IMR-90 (cell line): ENCODE results near the gene SPTBN5. TPM values are rescaled to one million over a fixed set of nuclear protein-coding genes. Genes with fewer than 3 reads are reported as not detected.

Source experiments
- ATAC-seq: fragments of 200-7000 bp; cut with Tn5 transposase; 2 replicates; pipeline ENCODE4 v1.9.1; 2020; ENCODE audit warnings: low read depth, mild to moderate bottlenecking, moderate library complexity
- BruUV-seq: library from RNA; stranded (reverse); fragments of 400-500 nt; replicated peaks from 2 replicates; lab custom pipeline; 2021; lab: Mats Ljungman, UMichigan
- CTCF ChIA-PET: fragments of 300-600 bp; formaldehyde crosslinking; extraction: SDS; loops from one replicate; lab custom pipeline; 2021; ENCODE audit warnings: antibody characterized with exemption; lab: Yijun Ruan, JAX
- POLR2A ChIA-PET: fragments of 300-600 bp; sonication (Branson Sonifier 250); formaldehyde crosslinking; loops from one replicate; lab custom pipeline; 2022; ENCODE audit warnings: antibody characterized with exemption; ENCODE audit not compliant: unreplicated experiment; lab: Charles Lee
- DNase-seq: peaks from one replicate; pipeline ENCODE4 v3.0.0; 2013
- H2AFZ ChIP-seq: replicated peaks from 2 replicates; pipeline ENCODE3; 2013; ENCODE audit warnings: low read length, mild to moderate bottlenecking; ENCODE audit not compliant: poor library complexity
- H2AK5ac ChIP-seq: 2 replicates; pipeline ENCODE4 v1.6.1; 2013; ENCODE audit warnings: low read depth, low read length, inconsistent platforms
- H2AK9ac ChIP-seq: replicated peaks from 2 replicates; pipeline ENCODE3; 2013; ENCODE audit warnings: mild to moderate bottlenecking, low read depth, low read length, moderate library complexity; ENCODE audit not compliant: poor library complexity
- H2BK120ac ChIP-seq: 2 replicates; pipeline ENCODE4 v1.6.1; 2013; ENCODE audit warnings: low read depth, low read length, inconsistent platforms
- H2BK15ac ChIP-seq: 3 replicates; pipeline ENCODE4 v1.6.1; 2013; ENCODE audit warnings: low read depth, low read length, inconsistent platforms
- H2BK20ac ChIP-seq: 2 replicates; pipeline ENCODE4 v1.6.1; 2013; ENCODE audit warnings: low read depth, mild to moderate bottlenecking, inconsistent platforms, low read length, moderate library complexity
- H2BK5ac ChIP-seq: 2 replicates; pipeline ENCODE4 v1.6.1; 2013; ENCODE audit warnings: mild to moderate bottlenecking, low read depth, low read length, inconsistent platforms; ENCODE audit not compliant: poor library complexity, severe bottlenecking
- H3K14ac ChIP-seq: replicated peaks from 2 replicates; pipeline ENCODE4 v1.6.1; 2013; ENCODE audit warnings: low read depth, low read length, inconsistent platforms
- H3K18ac ChIP-seq: 2 replicates; pipeline ENCODE4 v1.6.1; 2013; ENCODE audit warnings: low read depth, low read length, control low read depth
- H3K23ac ChIP-seq: 2 replicates; pipeline ENCODE4 v1.6.1; 2013; ENCODE audit warnings: low read depth, low read length, inconsistent platforms
- H3K27ac ChIP-seq: 2 replicates; pipeline ENCODE4 v1.5.1; 2013; ENCODE audit warnings: mild to moderate bottlenecking, control low read depth, low read length; ENCODE audit not compliant: insufficient read depth
- H3K27me3 ChIP-seq: 2 replicates; pipeline ENCODE4 v1.6.1; 2013; ENCODE audit warnings: low read length; ENCODE audit not compliant: control insufficient read depth, insufficient read depth
- H3K36me3 ChIP-seq: 2 replicates; pipeline ENCODE4 v1.6.1; 2013; ENCODE audit warnings: low read length, mixed read lengths; ENCODE audit not compliant: control insufficient read depth, insufficient read depth
- H3K4ac ChIP-seq: 2 replicates; pipeline ENCODE4 v1.6.1; 2013; ENCODE audit warnings: low read depth, low read length, inconsistent platforms
- H3K4me1 ChIP-seq: 2 replicates; pipeline ENCODE4 v1.6.1; 2013; ENCODE audit warnings: low read length, mixed read lengths; ENCODE audit not compliant: control insufficient read depth, insufficient read depth
- H3K4me2 ChIP-seq: 2 replicates; pipeline ENCODE4 v1.6.1; 2013; ENCODE audit warnings: low read depth, mild to moderate bottlenecking, control low read depth, low read length, moderate library complexity
- H3K4me3 ChIP-seq: 2 replicates; pipeline ENCODE4 v1.5.1; 2013; ENCODE audit warnings: low read depth, mild to moderate bottlenecking, control low read depth, low read length, moderate library complexity; ENCODE audit not compliant: insufficient read depth
- H3K56ac ChIP-seq: 2 replicates; pipeline ENCODE4 v1.6.1; 2013; ENCODE audit warnings: low read length, inconsistent platforms; ENCODE audit not compliant: insufficient read depth; ENCODE audit errors: extremely low read depth
- H3K79me1 ChIP-seq, 2 experiments: 2 replicates each; pipeline ENCODE4 v1.6.1; 2013; ENCODE audit warnings: low read length in 2 of 2, inconsistent platforms in 1 of 2, low read depth in 1 of 2
- H3K9ac ChIP-seq: 2 replicates; pipeline ENCODE4 v1.6.1; 2013; ENCODE audit warnings: low read depth, low read length, control low read depth
- H3K9me1 ChIP-seq: 2 replicates; pipeline ENCODE4 v1.6.1; 2013; ENCODE audit warnings: low read length, inconsistent platforms; ENCODE audit not compliant: insufficient read depth
- H3K9me3 ChIP-seq: 2 replicates; pipeline ENCODE4 v1.6.1; 2013; ENCODE audit warnings: low read length; ENCODE audit not compliant: control insufficient read depth, insufficient read depth
- H4K20me1 ChIP-seq: 2 replicates; pipeline ENCODE4 v1.6.1; 2013; ENCODE audit warnings: low read length, inconsistent platforms; ENCODE audit not compliant: insufficient read depth
- H4K5ac ChIP-seq: 2 replicates; pipeline ENCODE4 v1.6.1; 2013; ENCODE audit warnings: mild to moderate bottlenecking, low read depth, low read length, control low read depth
- H4K8ac ChIP-seq, 2 experiments: 2 replicates each; pipeline ENCODE4 v1.6.1; 2013; ENCODE audit warnings: low read depth in 2 of 2, low read length in 2 of 2, control low read depth in 1 of 2, inconsistent platforms in 1 of 2
- H4K91ac ChIP-seq: 2 replicates; pipeline ENCODE4 v1.6.1; 2013; ENCODE audit warnings: low read depth, low read length, inconsistent platforms; ENCODE audit not compliant: insufficient read depth
- BHLHE40 ChIP-seq: fragments of 150-350 bp; IDR thresholded peaks from 2 replicates; pipeline ENCODE4 v1.6.1; 2016; ENCODE audit warnings: mild to moderate bottlenecking, low read depth, low read length
- CEBPB ChIP-seq: IDR thresholded peaks from 2 replicates; pipeline ENCODE4 v1.6.1; 2012; ENCODE audit warnings: low read depth, low read length, improper control_type of control experiment
- CHD1 ChIP-seq: IDR thresholded peaks from 2 replicates; pipeline ENCODE4 v1.6.1; 2012; ENCODE audit warnings: low read depth, low read length, improper control_type of control experiment
- ELK1 ChIP-seq: fragments of 150-350 bp; IDR thresholded peaks from 2 replicates; pipeline ENCODE4 v1.6.1; 2016; ENCODE audit warnings: low read depth, mild to moderate bottlenecking, low read length, moderate library complexity, borderline replicate concordance
- MAFK ChIP-seq: IDR thresholded peaks from 2 replicates; pipeline ENCODE4 v1.6.1; 2012; ENCODE audit warnings: low read depth, low read length, improper control_type of control experiment
- MXI1 ChIP-seq: IDR thresholded peaks from 2 replicates; pipeline ENCODE4 v1.6.1; 2012; ENCODE audit warnings: low read depth, mild to moderate bottlenecking, low read length, moderate library complexity, borderline replicate concordance
- RAD21 ChIP-seq: IDR thresholded peaks from 2 replicates; pipeline ENCODE4 v1.6.1; 2012; ENCODE audit warnings: low read length, improper control_type of control experiment
- SMC3 ChIP-seq: fragments of 150-350 bp; IDR thresholded peaks from 2 replicates; pipeline ENCODE4 v1.6.1; 2016; ENCODE audit warnings: low read depth, mild to moderate bottlenecking, antibody characterized with exemption, low read length, moderate library complexity
- USF2 ChIP-seq: fragments of 150-350 bp; IDR thresholded peaks from 2 replicates; pipeline ENCODE4 v1.6.1; 2017; ENCODE audit warnings: mild to moderate bottlenecking, antibody characterized with exemption, low read length, low read depth
- WGBS, 2 experiments: methylation state at CpG; one replicate each; pipeline versions ENCODE4 v1.1.5 to v1.1.7; 2013; ENCODE audit warnings: missing lambda C conversion rate in 2 of 2; ENCODE audit not compliant: insufficient read length in 1 of 2; ENCODE audit errors: extremely low coverage in 2 of 2; 5-methylcytosine and 5-hydroxymethylcytosine counted together
- dilution Hi-C: fragments of 300-500 bp; cut with HindIII; formaldehyde crosslinking; loops from one replicate; pipeline ENCODE4 v1.14.3; 2018; ENCODE audit warnings: low sequenced_read_pairs; ENCODE audit not compliant: unreplicated experiment
- in situ Hi-C: fragments of 300-500 bp; cut with MboI; formaldehyde crosslinking; loops from 3 replicates; pipeline ENCODE4 v1.14.3; 2019; ENCODE audit warnings: low sequenced_read_pairs, inconsistent platforms, mixed read lengths
- intact Hi-C: fragments of 100-400 bp; cut with micrococcal nuclease; formaldehyde crosslinking; loops from 2 replicates; pipeline ENCODE4 v1.10.0; 2022
- polyA plus RNA-seq, 3 experiments: library from polyadenylated mRNA; depleted of rRNA; stranded (reverse); fragments of >200 nt; gene quantifications; 2 replicates each; pipeline ENCODE4 v1.2.3, GENCODE V29; 2012; ENCODE audit warnings: low replicate concordance in 1 of 3
- total RNA-seq: library from RNA; depleted of rRNA; stranded (reverse); fragments of >200 nt; gene quantifications from 2 replicates; pipeline ENCODE4 v1.2.3, GENCODE V29; 2012

Gene SPTBN5
- total and polyA plus RNA-seq, 2 of the 4 experiments (the other 2 are of a cell fraction): under 0.01 to 0.38 TPM

- H3K4me2 ChIP-seq: no peak overlapping the region
- ChIA-PET POLR2A (no interaction called here), CTCF (no interaction called here)
- no peak overlapping the region for H3K56ac ChIP-seq
- DNase-seq (no peak), ATAC-seq (no peak)
- H3K23ac ChIP-seq: 0 out of 2 replicates have a peak overlapping the region, but pooled peaks have one; percentile 4
- no peak overlapping the region for H3K4ac ChIP-seq
- H3K27me3 ChIP-seq: no peaks in the 10 kb centered on the region
- no CpG with 5 or more reads among the region's 2 CpGs for WGBS, 2 experiments
- H2BK5ac ChIP-seq: no peak overlapping the region
- H3K9me1 ChIP-seq: peaks cover 25% of the 10 kb centered on the region
- intact Hi-C loops: no loop called here
- H4K20me1 ChIP-seq: 0 out of 2 replicates have a peak, but pooled peaks cover 3% of the 10 kb centered on the region
- dilution Hi-C loops: no loop called here
- no TSS peak for BruUV-seq
- H3K36me3 ChIP-seq: peaks cover 12% of the 10 kb centered on the region
- no peak overlapping the region for H4K8ac ChIP-seq
- no peak overlapping the region for H2BK15ac ChIP-seq
- H3K79me1 ChIP-seq: peaks cover 33 to 74% of the 10 kb centered on the region in 2 experiments
- no peak overlapping the region for H4K5ac ChIP-seq
- H4K91ac ChIP-seq: no peak overlapping the region
- H3K9me3 ChIP-seq: no peaks in the 10 kb centered on the region
- TF ChIP-seq CHD1: no peak
- no peak for TF ChIP-seq MXI1
- no peak for TF ChIP-seq USF2
- no peak for TF ChIP-seq CEBPB
- no peak for TF ChIP-seq BHLHE40
- no peak for TF ChIP-seq ELK1
- no peak for TF ChIP-seq MAFK
- TF ChIP-seq SMC3: no peak
- no peak for TF ChIP-seq RAD21
- H3K4me1 ChIP-seq: peaks cover 4% of the 10 kb centered on the region
- H2AFZ ChIP-seq: no peak overlapping the region
- no peak overlapping the region for H2BK120ac ChIP-seq
- H2AK9ac ChIP-seq: no peak overlapping the region
- H2AK5ac ChIP-seq: no peak overlapping the region
- in situ Hi-C loops: no loop called here
- H3K27ac ChIP-seq: no peak overlapping the region
- no peak overlapping the region for H3K9ac ChIP-seq
- H2BK20ac ChIP-seq: no peak overlapping the region
- H3K4me3 ChIP-seq: no peak overlapping the region
- H3K18ac ChIP-seq: no peak overlapping the region
- H3K14ac ChIP-seq: no peak overlapping the region
Measured at GRCh38 chr15:41804361-41804760, 89.5 kb downstream of the SPTBN5 start.
